HG03159 (cell line): ENCODE results near the gene HNRNPF.
"Not testable (repeated sequence)": the region's sequence is repeated elsewhere in the genome, so short reads cannot be mapped to it uniquely, and the experiment has no call there.

ENCODE experiments used
- ATAC-seq: cut with Tn5 transposase; IDR thresholded peaks from one replicate; pipeline ENCODE4 v1.9.1; 2021; ENCODE audit warnings: mild to moderate bottlenecking, moderate library complexity; ENCODE audit not compliant: unreplicated experiment

The HNRNPF gene

GRCh38 chr10:43351301-43351700 lies 57.7 kb downstream of the HNRNPF start:
- no peak for ATAC-seq

- ATAC-seq = no peak
Measured at GRCh38 chr10:43350686-43351085, 58.3 kb downstream of the HNRNPF start.

GRCh38 chr10:43350156-43350555 lies 58.8 kb downstream of the HNRNPF start:
- ATAC-seq = no peak

- ATAC-seq = peak; percentile 98
Measured at GRCh38 chr10:43348511-43349312, 60.3 kb downstream of the HNRNPF start.

GRCh38 chr10:43347997-43348396 lies 61.0 kb downstream of the HNRNPF start:
- no peak for ATAC-seq

- no peak for ATAC-seq
Measured at GRCh38 chr10:43344051-43344450, 64.9 kb downstream of the HNRNPF start.

- ATAC-seq = no peak
Measured at GRCh38 chr10:43343126-43343525, 65.9 kb downstream of the HNRNPF start.

- no peak for ATAC-seq
Measured at GRCh38 chr10:43342279-43343125, 66.5 kb downstream of the HNRNPF start.

- no peak for ATAC-seq
Measured at GRCh38 chr10:43341450-43341849, 67.5 kb downstream of the HNRNPF start.

- no peak for ATAC-seq
Measured at GRCh38 chr10:43340619-43341018, 68.4 kb downstream of the HNRNPF start.

- ATAC-seq = no peak
Measured at GRCh38 chr10:43340101-43340500, 68.9 kb downstream of the HNRNPF start.

GRCh38 chr10:43339136-43339535 lies 69.8 kb downstream of the HNRNPF start:
- ATAC-seq = no peak

- ATAC-seq = no peak
Measured at GRCh38 chr10:43338117-43338516, 70.9 kb downstream of the HNRNPF start.

GRCh38 chr10:43337536-43337935 lies 71.5 kb downstream of the HNRNPF start:
- not testable (repeated sequence) for ATAC-seq

- no peak for ATAC-seq
Measured at GRCh38 chr10:43336641-43337318, 72.2 kb downstream of the HNRNPF start.

- no peak for ATAC-seq
Measured at GRCh38 chr10:43336061-43336460, 72.9 kb downstream of the HNRNPF start.
